Limb (tissue), 2 donors: ENCODE measurements around the gene TMEM240.
"Not testable (repeated sequence)": the region's sequence is repeated elsewhere in the genome, so short reads cannot be mapped to it uniquely, and the experiment has no call there.

Experiments
- DNase-seq, 2 donors: peaks; one replicate each; pipeline ENCODE4 v3.0.0-alpha.2; 2016; ENCODE audit errors: extremely low spot score in 2 of 2

The TMEM240 gene

DNA sequence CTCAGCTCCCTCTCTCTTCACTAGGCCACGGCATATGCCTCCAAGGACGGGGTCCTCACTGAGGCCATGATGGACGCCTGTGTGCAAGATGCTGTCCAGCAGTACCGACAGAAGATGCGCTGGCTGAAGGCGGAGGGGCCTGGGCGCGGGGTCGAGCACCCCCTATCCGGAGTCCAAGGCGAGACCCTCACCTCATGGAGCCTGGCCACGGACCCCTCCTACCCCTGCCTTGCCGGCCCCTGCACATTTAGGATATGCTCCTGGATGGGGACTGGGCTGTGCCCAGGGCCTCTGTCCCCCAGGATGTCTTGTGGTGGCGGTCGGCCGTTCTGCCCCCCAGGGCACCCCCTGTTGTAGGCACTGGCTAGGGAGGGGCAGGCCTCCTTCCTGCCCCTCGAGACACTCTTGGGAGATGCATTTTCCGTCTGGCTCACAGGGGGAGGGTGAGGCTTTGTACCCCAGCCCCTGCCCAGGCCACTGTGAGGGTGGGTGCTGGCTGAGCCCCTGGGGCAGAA, 44.9 kb downstream of the TMEM240 start:
- DNase-seq, result not testable (repeated sequence)

DNA sequence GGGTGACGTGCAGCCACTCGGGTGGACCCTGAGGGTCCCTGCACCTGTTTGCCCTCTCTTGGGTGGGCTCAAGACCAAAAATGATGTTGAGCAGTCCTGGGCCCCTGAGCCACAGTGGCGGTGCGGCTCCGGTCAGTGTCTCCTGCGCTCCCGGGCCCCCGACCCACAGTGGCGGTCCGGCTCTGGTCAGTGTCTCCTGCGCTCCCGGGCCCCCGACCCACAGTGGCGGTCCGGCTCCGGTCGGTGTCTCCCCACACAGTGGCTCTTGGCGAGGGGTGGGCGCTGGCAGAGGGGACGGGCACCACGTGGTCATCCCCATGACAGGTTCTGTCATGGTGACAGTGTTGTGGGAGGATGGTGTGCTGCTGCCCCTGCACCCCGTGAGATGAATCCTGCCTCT, 46.1 kb downstream of the TMEM240 start:
- DNase-seq, result not testable (repeated sequence)

DNA sequence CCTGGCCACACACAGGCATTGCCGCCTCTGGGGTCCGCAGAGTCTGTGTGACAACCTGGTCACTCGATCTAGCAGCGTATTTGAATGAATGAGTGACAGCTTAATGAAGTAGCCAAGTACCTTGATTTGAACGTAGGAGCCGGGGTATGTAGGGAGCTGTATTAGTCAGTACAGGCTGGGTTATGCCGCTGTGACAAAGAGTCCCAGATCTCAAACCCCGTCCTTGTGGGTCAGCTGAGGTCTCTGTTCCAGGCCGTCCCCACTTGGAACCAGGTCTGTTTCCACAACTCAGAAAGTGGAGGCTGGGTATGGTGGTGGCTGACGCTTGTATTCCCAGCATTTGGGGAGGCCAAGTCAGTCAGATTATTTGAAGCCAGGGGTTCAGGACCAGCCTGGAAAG, 48.8 kb downstream of the TMEM240 start:
- no peak for DNase-seq

DNA sequence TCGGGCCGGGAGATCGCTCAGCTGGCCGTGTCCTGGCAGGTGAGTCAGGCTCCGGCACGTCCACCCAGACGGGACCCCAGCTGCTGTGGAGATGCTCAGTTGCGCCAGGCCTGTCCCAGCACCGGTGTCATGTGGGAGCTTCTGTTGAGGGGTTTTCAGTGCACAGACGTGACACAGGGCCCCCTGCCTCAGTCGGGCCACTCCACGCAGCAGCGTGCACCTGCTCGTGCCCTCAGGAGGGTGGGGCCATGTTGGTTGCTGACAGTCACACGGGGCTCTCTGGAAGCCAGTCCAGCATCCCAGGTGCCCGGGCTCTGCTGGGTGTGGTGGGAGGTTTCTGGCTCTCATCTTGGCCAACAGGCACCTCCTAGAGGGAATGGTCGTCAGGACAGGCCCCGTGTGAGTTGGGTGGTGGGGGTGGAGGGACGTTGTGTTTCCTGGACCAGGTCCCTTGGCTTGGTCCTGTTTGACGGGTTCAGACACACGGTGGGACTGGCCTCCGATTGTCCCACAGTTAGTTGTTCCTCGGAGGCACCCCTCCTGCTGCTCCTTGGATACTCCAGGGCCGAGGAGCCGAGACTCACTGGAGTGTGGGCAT, 49.7 kb downstream of the TMEM240 start:
- no peak for DNase-seq

DNA sequence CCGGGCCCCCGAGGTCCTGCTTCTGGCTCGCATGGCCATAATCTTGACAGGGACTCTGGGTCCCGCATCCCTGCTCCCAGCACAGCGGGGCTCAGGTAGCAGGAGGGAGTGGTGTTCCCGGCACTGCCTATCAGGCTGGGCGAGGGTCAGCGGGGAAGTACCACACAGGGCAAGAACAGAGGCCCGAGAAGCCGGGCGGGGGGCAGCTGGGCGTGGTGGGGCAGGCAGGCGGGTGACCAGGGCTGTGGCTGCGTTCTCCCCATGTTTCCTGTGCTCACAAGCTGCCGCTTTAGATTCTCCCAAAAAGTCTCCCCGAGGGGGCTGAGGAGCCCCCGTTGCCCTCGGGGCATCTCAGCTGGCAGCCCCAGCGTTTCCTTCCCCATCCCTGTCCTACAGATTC, 50.6 kb downstream of the TMEM240 start:
- DNase-seq, result no peak

DNA sequence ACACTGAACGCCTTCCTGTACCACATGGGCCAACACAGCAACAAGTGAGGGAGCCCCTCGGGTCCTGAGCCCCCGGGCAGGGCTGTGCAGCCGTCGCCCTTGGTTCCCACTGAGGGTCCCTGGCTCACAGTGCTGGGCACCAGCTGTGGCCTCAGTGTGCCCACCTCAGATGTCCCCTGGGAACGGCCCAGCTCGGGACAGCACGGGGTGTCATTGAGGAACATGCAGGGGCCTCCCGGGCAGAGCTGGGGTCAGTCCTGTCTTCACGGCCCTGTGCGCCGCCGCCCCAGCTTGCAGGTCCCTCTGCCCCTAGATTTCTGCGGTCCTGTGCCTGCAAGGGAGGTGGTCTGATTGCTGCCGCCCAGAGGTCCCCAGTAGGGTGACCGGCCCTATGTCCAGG, 51.2 kb downstream of the TMEM240 start:
- no peak for DNase-seq

DNA sequence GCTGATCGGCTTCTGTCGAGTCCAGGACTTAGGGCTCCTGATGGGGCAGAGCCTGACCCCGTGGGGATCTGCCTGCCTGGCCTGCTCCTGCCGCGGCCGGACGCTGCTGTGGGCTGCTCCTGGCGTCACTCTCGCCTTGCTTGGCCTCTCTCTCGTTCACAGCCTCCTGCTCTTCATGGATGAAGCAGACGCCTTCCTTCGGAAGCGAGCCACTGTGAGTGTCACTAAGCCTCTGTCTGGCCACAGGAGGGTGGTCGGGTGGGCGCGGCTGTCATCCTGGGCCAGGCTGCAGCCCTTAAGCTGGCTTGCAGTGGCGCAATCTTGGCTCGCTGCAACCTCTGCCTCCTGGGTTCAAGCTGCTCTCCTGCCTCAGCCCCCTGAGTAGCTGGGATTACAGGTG, 52.7 kb downstream of the TMEM240 start:
- DNase-seq, result no peak

DNA sequence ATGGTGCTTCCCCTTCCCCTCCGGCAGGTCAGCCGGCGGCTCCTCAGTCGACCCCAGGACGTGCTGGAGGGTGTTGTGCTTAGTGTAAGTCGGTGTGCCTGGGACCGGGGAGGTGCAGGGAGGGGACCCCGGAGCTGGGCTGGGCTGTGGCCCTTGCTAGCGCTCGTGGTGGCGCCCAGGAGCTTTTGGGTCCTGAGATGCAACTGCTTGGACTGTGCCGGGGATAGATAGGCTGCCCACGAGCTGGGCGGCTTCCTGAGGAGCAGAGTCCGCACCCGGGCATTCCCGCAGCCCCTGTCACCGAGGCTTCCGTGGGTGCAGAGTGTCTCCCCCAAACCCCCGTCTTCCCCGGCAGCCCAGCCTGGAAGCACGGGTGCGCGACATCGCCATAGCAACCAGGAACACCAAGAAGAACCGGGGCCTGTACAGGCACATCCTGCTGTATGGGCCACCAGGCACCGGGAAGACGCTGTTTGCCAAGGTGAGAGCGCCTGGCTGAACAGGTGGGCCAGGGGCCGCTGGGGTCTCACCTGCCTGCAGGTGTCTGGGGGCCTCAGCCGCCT, 54.6 kb downstream of the TMEM240 start:
- not testable (repeated sequence) for DNase-seq

DNA sequence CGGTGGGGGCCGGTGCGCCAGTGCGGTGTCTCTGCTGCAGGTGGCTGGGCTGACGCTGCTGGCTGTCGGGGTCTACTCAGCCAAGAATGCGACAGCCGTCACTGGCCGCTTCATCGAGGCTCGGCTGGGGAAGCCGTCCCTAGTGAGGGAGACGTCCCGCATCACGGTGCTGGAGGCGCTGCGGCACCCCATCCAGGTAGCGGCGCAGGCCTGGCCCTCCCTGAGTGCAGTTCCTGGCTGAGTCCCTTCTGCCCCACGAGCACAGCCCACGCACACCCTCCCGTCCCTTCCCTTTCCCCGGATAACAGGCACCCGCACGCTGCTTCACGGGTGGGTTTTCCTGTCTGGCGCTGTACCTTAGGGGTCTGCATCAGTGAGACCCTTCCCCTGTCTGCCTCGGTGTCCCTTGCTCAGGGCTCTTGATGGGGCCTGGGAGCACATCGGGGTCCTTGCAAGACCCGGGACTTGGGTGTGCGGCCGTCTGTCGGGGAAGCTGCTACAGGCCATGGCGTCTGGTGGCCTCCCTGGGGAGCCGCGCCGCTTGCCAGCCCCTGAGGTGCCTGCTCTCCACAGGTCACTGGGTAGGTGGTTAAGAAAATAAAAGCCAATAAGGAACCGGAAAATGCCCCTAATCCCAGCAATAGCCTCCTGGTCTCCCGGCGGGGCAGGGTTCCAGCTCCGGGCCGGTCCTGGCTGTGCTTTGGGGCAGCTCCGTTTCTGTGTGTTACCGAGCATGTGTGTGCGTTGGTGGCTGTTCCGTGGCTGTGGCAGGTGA, 55.3 kb downstream of the TMEM240 start:
- DNase-seq, result not testable (repeated sequence)
